ENCODE data around the gene SUMF2.
"Not testable (repeated sequence)": the region's sequence is repeated elsewhere in the genome, so short reads cannot be mapped to it uniquely, and the experiment has no call there.

The SUMF2 gene

DNA sequence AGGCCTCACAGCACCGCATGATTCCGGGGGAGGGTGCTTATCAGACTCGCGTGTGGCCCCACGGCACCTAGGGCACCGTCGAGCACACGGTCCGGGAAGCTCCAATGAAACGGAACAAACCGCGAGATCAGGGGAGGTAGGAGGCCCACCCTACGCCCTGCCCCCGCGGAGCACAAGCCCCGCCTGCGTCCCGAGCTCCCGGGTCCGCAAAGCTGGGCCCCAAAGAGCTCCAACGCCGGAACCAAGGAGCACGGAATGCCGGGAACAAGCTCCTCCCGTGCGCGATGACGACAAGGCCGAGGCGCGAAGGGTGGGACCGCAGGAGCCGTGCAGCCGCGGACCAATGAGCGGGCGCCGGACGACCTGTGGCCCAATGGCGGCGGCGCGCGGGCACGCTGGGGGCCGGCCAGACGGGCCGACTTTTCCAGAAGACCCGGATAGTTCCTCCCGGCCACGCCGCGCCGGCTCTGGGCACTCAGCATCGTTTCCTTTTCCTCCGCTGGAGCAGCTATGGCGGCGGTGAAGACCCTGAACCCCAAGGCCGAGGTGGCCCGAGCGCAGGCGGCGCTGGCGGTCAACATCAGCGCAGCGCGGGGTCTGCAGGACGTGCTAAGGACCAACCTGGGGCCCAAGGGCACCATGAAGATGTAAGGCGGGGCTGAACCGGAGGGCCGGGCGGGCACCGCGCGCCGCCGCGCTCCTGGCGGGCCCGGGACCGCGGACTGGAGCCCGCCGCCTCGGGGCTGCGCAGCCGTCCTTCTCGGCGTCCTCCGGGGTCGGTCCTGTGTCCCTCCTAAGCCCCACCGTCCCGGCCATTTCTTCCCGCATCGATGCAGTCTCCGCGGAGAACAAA is 12.5 kb upstream of the SUMF2 start, which contains the start of the genes CCT6A and PSPH:
TSS of gene CCT6A (plus strand) at position 427 of the 853 bp plus-strand sequence. CDS start at position 511, 84 bp downstream.
TSS of gene PSPH (minus strand) at position 106 of the 853 bp plus-strand sequence. CDS start 30,232 bp downstream, outside the sequence.
- H3K4me3 ChIP-seq (ENCODE audit: low read depth, low read length), result peak within 1 kb of the TSS; percentile 71
- TF ChIP-seq, protein P1, sequence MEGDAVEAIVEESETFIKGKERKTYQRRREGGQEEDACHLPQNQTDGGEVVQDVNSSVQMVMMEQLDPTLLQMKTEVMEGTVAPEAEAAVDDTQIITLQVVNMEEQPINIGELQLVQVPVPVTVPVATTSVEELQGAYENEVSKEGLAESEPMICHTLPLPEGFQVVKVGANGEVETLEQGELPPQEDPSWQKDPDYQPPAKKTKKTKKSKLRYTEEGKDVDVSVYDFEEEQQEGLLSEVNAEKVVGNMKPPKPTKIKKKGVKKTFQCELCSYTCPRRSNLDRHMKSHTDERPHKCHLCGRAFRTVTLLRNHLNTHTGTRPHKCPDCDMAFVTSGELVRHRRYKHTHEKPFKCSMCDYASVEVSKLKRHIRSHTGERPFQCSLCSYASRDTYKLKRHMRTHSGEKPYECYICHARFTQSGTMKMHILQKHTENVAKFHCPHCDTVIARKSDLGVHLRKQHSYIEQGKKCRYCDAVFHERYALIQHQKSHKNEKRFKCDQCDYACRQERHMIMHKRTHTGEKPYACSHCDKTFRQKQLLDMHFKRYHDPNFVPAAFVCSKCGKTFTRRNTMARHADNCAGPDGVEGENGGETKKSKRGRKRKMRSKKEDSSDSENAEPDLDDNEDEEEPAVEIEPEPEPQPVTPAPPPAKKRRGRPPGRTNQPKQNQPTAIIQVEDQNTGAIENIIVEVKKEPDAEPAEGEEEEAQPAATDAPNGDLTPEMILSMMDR (IDR thresholded peaks at IDR 0.05; ENCODE audit: low read depth, low read length, missing control alignments), result no peak
- peak; percentile 89 for DNase-seq (ENCODE audit: low read depth)

DNA sequence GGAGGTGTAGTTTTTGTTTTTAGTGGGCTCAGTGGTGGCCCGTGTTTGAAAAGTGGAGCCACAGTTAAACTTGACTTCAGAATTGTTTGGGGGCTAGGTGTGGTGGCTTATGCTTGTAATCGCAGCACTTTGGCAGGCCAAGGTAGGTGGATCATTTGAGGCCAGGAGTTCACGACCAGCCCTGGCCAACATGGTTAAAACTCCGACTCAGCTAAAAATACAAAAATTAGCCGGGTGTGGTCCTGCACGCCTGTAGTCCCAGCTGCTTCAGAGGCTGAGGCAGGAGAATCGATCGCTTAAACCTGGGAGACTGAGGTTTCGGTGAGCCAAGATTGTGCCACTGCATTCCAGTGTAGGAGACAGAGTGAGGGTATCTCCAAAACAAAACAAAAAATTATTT is 10.7 kb upstream of the SUMF2 start:
- H3K4me3 ChIP-seq (ENCODE audit: low read depth, low read length), result peak overlapping the region; percentile 71; the same call in 1 of the 2 replicates

DNA sequence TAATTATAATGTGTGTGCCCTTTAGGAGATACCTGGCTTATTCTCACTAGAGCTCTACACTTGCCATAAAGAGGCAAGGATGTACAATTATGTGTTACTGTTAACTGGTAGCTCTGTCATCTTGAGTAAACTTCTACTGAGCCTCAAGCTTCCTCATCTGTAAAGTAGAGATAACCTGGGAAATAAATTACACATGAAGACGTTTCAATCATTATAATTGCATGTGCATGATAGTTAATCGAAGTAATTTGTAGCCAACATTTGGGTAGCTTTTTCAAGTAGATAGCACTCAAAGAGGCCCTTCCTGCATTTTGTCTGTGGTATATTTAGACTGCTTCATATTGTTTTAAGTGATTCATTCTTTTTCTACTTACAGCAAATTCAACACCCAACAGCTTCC is 10.1 kb upstream of the SUMF2 start:
- TF ChIP-seq, protein P1 (IDR thresholded peaks at IDR 0.05; ENCODE audit: low read depth, low read length, missing control alignments), result no peak
- no peak for DNase-seq (ENCODE audit: low read depth)
- H3K4me3 ChIP-seq (ENCODE audit: low read depth, low read length), result no peak overlapping the region

More for the DNA sequence above, 10.7 kb upstream of the SUMF2 start:
- no peak for DNase-seq (ENCODE audit: low read depth)
- TF ChIP-seq, protein P1 (IDR thresholded peaks at IDR 0.05; ENCODE audit: low read depth, low read length, missing control alignments), result no peak

DNA sequence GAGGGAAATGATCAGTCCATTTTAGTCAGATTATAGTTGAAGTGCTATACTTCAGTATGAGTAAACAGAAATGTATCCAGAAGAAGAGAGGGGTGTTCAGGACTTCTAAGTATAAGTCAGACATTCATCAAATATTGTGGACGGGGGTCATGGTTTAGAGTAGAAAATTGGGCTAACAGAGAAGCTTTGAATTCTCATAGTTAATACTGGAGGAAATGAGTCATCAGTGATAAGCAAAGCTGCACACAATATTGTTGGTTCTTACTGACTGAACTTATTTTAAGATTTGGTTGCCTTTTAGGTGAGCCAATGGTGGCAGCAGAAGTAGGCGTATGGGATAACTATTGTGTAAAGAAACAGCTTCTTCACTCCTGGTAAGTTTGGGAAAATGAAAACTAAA is 1.7 kb upstream of the SUMF2 start:
- TF ChIP-seq, protein P1 (IDR thresholded peaks at IDR 0.05; ENCODE audit: low read depth, low read length, missing control alignments), result no peak
- DNase-seq (ENCODE audit: low read depth), result no peak
- no peak overlapping the region for H3K4me3 ChIP-seq (ENCODE audit: low read depth, low read length)

DNA sequence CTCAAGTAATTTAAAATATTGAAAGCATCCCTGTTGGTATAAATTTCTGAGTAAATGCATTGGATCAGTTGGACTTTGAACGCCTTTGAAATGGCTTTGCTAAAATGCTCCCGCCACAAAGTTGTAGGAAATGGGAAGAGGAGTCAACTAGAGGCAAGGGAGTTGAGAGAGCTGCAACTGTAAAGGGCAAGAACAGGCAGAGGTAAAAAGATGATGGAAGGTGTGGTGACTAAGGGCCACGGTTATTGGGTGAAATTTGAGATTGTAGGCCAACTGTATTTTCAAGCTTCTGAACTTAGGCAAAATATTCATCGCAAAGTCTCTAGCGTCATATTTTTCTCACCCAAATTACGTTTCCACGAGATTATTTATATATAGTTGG is 595 bp upstream of the SUMF2 start:
- no peak overlapping the region for H3K4me3 ChIP-seq (ENCODE audit: low read depth, low read length)
- TF ChIP-seq, protein P1 (IDR thresholded peaks at IDR 0.05; ENCODE audit: low read depth, low read length, missing control alignments), result no peak
- no peak for DNase-seq (ENCODE audit: low read depth)

DNA sequence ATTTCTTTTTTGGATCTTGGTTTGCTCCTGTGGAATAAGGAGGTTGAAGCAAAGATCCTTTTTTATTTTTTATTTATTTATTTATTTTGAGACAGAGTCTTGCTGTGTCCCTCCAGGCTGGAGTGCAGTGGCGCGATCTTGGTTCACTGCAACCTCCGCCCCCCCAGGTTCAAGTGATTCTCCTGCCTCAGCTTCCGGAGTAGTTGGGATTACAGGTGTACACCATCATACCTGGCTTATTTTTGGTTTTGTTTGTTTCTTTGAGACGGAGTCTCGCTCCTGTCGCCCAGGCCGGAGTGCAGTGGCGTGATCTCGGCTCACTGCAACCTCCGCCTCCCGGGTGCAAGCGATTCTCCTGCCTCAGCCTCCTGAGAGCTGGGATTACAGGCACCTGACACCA is 2.3 kb downstream of the SUMF2 start:
- not testable (repeated sequence) for DNase-seq (ENCODE audit: low read depth)

DNA sequence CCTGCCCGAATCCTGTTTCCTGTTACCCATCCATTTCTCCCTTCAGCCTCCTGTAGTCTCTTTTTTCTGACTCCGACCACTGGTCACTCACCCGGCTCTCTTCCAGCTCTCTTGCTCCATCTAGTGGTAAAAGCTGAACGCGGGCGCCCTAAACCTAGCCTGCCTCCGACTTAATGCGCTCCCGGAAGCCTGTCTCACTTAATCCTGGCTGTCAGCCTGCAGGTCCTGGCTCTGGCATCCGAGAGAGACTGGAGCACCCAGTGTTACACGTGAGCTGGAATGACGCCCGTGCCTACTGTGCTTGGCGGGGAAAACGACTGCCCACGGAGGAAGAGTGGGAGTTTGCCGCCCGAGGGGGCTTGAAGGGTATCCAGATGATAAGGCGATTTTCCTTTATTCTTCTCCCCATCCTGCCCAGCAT is 10.3 kb downstream of the SUMF2 start:
- TF ChIP-seq, protein P1 (IDR thresholded peaks at IDR 0.05; ENCODE audit: low read depth, low read length, missing control alignments), result peak; percentile 88
- H3K4me3 ChIP-seq (ENCODE audit: low read depth, low read length), result no peak overlapping the region
- DNase-seq (ENCODE audit: low read depth), result no peak

More for the DNA sequence above, 2.3 kb downstream of the SUMF2 start:
- H3K4me3 ChIP-seq (ENCODE audit: low read depth, low read length), result not testable (repeated sequence)

Data from GM12864 (cell line).